K562 (cell line): Measurements from ENCODE around the gene HOXA2. TPM values are rescaled to one million over a fixed set of nuclear protein-coding genes. Genes with fewer than 3 reads are reported as not detected.

Experiments used
- ATAC-seq: fragments of 200-7000 bp; cut with Tn5 transposase; 3 replicates; pipeline ENCODE4 v1.9.1; 2020; ENCODE audit warnings: moderate library complexity
- BruUV-seq: library from RNA; stranded (reverse); fragments of 400-500 nt; replicated peaks from 2 replicates; lab custom pipeline; 2021; lab: Mats Ljungman, UMichigan
- CTCF ChIA-PET: fragments of 300-600 bp; formaldehyde crosslinking; extraction: SDS; loops from one replicate; lab custom pipeline; 2021; ENCODE audit warnings: low intra/inter-chr PET ratio; lab: Yijun Ruan, JAX
- POLR2A ChIA-PET: fragments of 300-600, 350-650 bp; sonication (Branson Sonifier 250); formaldehyde crosslinking; extraction: SDS; loops from one replicate; lab custom pipeline; 2021; ENCODE audit warnings: antibody characterized with exemption, inconsistent platforms; lab: Yijun Ruan, JAX
- DNase-seq, 4 experiments: peaks; one replicate each; pipeline versions ENCODE4 v3.0.0 to v3.0.0-alpha.2; 2011 to 2018; ENCODE audit warnings: low spot score in 3 of 4, mixed read lengths in 3 of 4; ENCODE audit errors: extremely low read depth in 1 of 4
- FAIRE-seq: peaks from 2 replicates; lab custom pipeline; 2011; peaks lifted over from hg19 to GRCh38; lab: Jason Lieb, UNC
- H2AFZ ChIP-seq: 2 replicates; pipeline ENCODE4 v1.6.0; 2011; ENCODE audit warnings: low read depth, low read length, control low read depth, inconsistent platforms
- H3K27ac ChIP-seq: fragments of 200-600 bp; 3 replicates; pipeline ENCODE4 v1.8.0; 2011; ENCODE audit warnings: low read depth, mild to moderate bottlenecking, control low read depth, inconsistent platforms, low read length, moderate library complexity, mixed read lengths; ENCODE audit errors: extremely low read depth
- H3K27me3 ChIP-seq, 2 experiments: fragments of 300-600 bp in 1 of 2; 2 replicates in 1 of 2; 3 replicates in 1 of 2; pipeline versions ENCODE4 v1.6.0 to v1.8.0; 2011; ENCODE audit warnings: inconsistent platforms in 2 of 2, low read length in 2 of 2, mild to moderate bottlenecking in 1 of 2, mixed read lengths in 1 of 2, moderate library complexity in 1 of 2; ENCODE audit not compliant: control insufficient read depth in 2 of 2, insufficient read depth in 2 of 2
- H3K36me3 ChIP-seq: fragments of 300-600 bp; 3 replicates; pipeline ENCODE4 v1.8.0; 2011; ENCODE audit warnings: mild to moderate bottlenecking, low read length, inconsistent platforms; ENCODE audit not compliant: control insufficient read depth, insufficient read depth
- H3K4me1 ChIP-seq, 2 experiments: fragments of 200-600 bp in 1 of 2; replicated peaks in 1 of 2; 2 replicates in 1 of 2; 3 replicates in 1 of 2; pipeline versions ENCODE4 v1.5.1 to v1.8.0; 2011; ENCODE audit warnings: inconsistent platforms in 2 of 2, low read length in 2 of 2, mild to moderate bottlenecking in 1 of 2, mixed read lengths in 1 of 2, moderate library complexity in 1 of 2; ENCODE audit not compliant: control insufficient read depth in 2 of 2, insufficient read depth in 2 of 2
- H3K4me2 ChIP-seq: 2 replicates; pipeline ENCODE4 v1.6.1; 2011; ENCODE audit warnings: low read length, control low read depth, inconsistent platforms, mixed read lengths; ENCODE audit not compliant: insufficient read depth
- H3K4me3 ChIP-seq: fragments of 200-600 bp; sonication (generic), shearing (Covaris generic); 2 replicates; pipeline ENCODE4 v1.5.1; 2016; ENCODE audit warnings: control low read depth, inconsistent platforms
- H3K79me2 ChIP-seq: fragments of 200-600 bp; 3 replicates; pipeline ENCODE4 v1.8.0; 2011; ENCODE audit warnings: low read length, inconsistent platforms; ENCODE audit not compliant: control insufficient read depth, insufficient read depth
- H3K9ac ChIP-seq, 2 experiments: 2 replicates each; pipeline versions ENCODE4 v1.6.0 to v1.6.1; 2011; ENCODE audit warnings: low read depth in 2 of 2, low read length in 2 of 2, control low read depth in 1 of 2, inconsistent platforms in 1 of 2, mild to moderate bottlenecking in 1 of 2, mixed read lengths in 1 of 2; ENCODE audit not compliant: insufficient read depth in 1 of 2
- H3K9me1 ChIP-seq: one replicate; pipeline ENCODE4 v1.6.0; 2011; ENCODE audit warnings: inconsistent platforms, mild to moderate bottlenecking, low read length, moderate library complexity; ENCODE audit not compliant: control insufficient read depth, insufficient read depth
- H3K9me3 ChIP-seq: replicated peaks from 2 replicates; pipeline ENCODE4 v1.5.1; 2011; ENCODE audit warnings: low read depth, low read length, inconsistent platforms; ENCODE audit not compliant: control insufficient read depth, insufficient read depth
- H4K20me1 ChIP-seq: replicated peaks from 2 replicates; pipeline ENCODE4 v1.6.1; 2011; ENCODE audit warnings: low read length, inconsistent platforms, mixed read lengths; ENCODE audit not compliant: control insufficient read depth, insufficient read depth
- DACH1 ChIP-seq: fragments of 450-650 bp; IDR thresholded peaks from 2 replicates; pipeline ENCODE4 v1.6.1; 2018; ENCODE audit not compliant: partially characterized antibody
- GABPB1 ChIP-seq: sonication (generic); formaldehyde crosslinking; IDR thresholded peaks from 2 replicates; pipeline ENCODE4 v1.8.0; 2022; ENCODE audit warnings: mild to moderate bottlenecking, missing genetic modification reagents
- TEAD2 ChIP-seq: fragments of 450-650 bp; IDR thresholded peaks from 2 replicates; pipeline ENCODE4 v1.6.1; 2016; ENCODE audit warnings: missing genetic modification characterization, control low read depth, missing compliant biosample characterization
- WGBS: fragments of 100-300 bp; shearing (Covaris generic); methylation state at CpG from one replicate; pipeline ENCODE4 v1.1.6; 2016; ENCODE audit warnings: low coverage, mixed read lengths; ENCODE audit not compliant: insufficient coverage; ENCODE audit errors: missing lambda C conversion rate; 5-methylcytosine and 5-hydroxymethylcytosine counted together
- in situ Hi-C: fragments of 300-500 bp; cut with MboI; formaldehyde crosslinking; loops from 4 replicates; pipeline ENCODE4 v1.15.0; 2018; ENCODE audit warnings: inconsistent platforms, mixed read lengths
- intact Hi-C: fragments of 100-400 bp; cut with micrococcal nuclease; formaldehyde crosslinking; loops from 2 replicates; pipeline ENCODE4 v1.14.2; 2022
- polyA plus RNA-seq, 8 experiments: library from polyadenylated mRNA; depleted of rRNA in 4 of 8; stranded (reverse) in 5 of 8; unstranded in 3 of 8; fragments of >200 nt; fragmentation: Nextera tagmentation in 2 of 8; fragmentation: Illumina TruSeq in 1 of 8; extraction: Ambion mirVana in 2 of 8; extraction: Trizol in 1 of 8; gene quantifications; 2 replicates each; pipeline versions ENCODE4 v1.2.1 to v1.2.3, GENCODE V29; 2011 to 2014; ENCODE audit warnings: inconsistent platforms in 1 of 8, missing spikeins in 1 of 8
- total RNA-seq, 7 experiments: library from RNA; depleted of rRNA in 6 of 7; stranded (reverse); fragments of >200 nt in 6 of 7; fragmentation: Illumina TruSeq in 2 of 7; extraction: Trizol in 2 of 7; gene quantifications; 2 replicates each; pipeline versions ENCODE4 v1.2.1 to v1.2.3, GENCODE V29; 2011 to 2021; ENCODE audit warnings: low replicate concordance in 1 of 7

The HOXA2 gene
- total and polyA plus RNA-seq, 9 of the 15 experiments (the other 6 are each of a cell fraction or from before 2014, with no cell fraction given), result 0.04 TPM; not detected in 8

DNA sequence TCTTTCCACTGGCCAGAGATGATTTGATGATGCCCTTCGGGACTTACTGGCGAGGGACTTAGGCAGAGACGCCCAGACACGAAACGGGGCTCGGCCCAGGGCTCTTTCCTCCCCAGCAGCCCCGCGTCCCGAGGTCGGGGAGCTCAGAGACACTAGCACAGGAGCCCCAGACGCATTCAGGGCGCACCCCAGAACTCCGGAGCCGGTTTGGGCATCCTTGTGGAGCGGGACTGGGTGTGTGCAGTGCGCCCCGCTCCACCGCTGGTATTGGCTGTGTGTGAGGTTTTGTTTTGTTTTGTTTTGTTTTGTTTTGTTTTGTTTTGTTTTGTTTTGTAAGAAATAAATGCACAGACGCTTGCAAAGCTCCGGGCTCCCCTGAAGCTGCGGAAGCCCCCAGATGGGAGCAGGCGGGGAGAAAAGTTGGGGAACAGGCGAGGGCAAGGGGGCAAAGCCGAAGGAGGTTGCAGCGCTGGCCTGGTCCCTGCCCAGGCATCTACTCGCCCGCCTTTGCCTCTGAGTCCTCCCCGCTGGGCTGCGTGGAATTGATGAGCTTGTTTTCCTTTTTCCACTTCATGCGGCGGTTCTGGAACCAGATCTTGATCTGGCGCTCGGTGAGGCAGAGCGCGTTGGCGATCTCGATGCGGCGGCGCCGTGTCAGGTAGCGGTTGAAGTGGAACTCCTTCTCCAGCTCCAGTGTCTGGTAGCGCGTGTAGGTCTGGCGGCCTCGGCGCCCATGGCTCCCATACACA is 42.9 kb upstream of the HOXA2 start (continued):
- TF ChIP-seq TEAD2, result no peak

DNA sequence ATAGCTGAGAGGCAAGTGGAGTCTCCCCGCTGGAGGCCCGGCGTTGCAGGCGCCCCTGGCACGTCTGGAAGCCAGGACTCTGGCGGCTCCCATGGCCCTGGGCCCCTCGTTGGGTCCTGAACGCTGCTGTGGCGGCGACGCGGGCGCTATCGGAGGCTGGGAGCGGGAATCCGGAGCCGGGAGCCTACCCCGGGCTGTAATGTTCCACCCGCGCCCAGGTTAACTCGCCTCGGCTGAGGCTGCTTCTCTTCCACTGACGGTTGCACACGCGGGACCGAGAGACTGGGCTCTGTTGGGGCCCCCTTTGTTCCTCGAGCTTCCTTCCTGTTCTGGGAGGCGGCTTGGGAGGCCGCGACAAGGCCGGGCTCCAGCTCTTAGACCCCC is 42.3 kb upstream of the HOXA2 start:
- H3K36me3 ChIP-seq, result no peaks in the 10 kb centered on the region
- ChIA-PET POLR2A (interaction anchor here (0.7 kb wide), 1 partner anchor 469 kb away, joined by 4 read pairs; no protein-coding TSS in a partner anchor), CTCF (no interaction called here)
- TF ChIP-seq GABPB1 (CRISPR knock-in tag) (no peak), DACH1 (no peak)
- 13% methylated on average over 25 of the region's 31 CpGs for WGBS
- intact Hi-C loops (no loop called here), in situ Hi-C loops (loop anchor here (10.0 kb wide), 1 partner anchor 290 kb away; no protein-coding TSS in a partner anchor)
- no peaks in the 10 kb centered on the region for H4K20me1 ChIP-seq
- ATAC-seq (no peak), DNase-seq (no peak), FAIRE-seq (no peak)
- BruUV-seq, result no TSS peak
- H3K9me3 ChIP-seq, result no peaks in the 10 kb centered on the region
- H3K79me2 ChIP-seq, result no peaks in the 10 kb centered on the region
- H3K9ac ChIP-seq, result no peak overlapping the region
- no peaks in the 10 kb centered on the region for H3K9me1 ChIP-seq
- H3K4me1 ChIP-seq, result peaks cover 0 to 14% of the 10 kb centered on the region in 2 experiments; a peak in 2 of 5 replicates
- H3K4me2 ChIP-seq, result no peak overlapping the region
- no peak overlapping the region for H2AFZ ChIP-seq
- no peak overlapping the region for H3K27ac ChIP-seq
- H3K27me3 ChIP-seq, result peaks cover 30 to 88% of the 10 kb centered on the region in 2 experiments
- H3K4me3 ChIP-seq, result no peak overlapping the region
